B cell (primary cell): Measurements from ENCODE around the gene HDLBP. TPM values are rescaled to one million over a fixed set of nuclear protein-coding genes. Genes with fewer than 3 reads are reported as not detected.

Experiments used
- ATAC-seq: fragments of 200-7000 bp; cut with Tn5 transposase; one replicate; pipeline ENCODE4 v1.10.0; 2021; ENCODE audit warnings: low read depth, mild to moderate bottlenecking, moderate number of reproducible peaks, moderate library complexity
- CTCF ChIA-PET: fragments of 350-600 bp; sonication (Branson Sonifier 250); formaldehyde crosslinking; loops from one replicate; lab custom pipeline; 2021; ENCODE audit warnings: antibody characterized with exemption, inconsistent platforms; lab: Charles Lee
- POLR2A ChIA-PET: fragments of 350-600 bp; sonication (Branson Sonifier 250); formaldehyde crosslinking; loops from one replicate; lab custom pipeline; 2021; ENCODE audit warnings: antibody characterized with exemption; lab: Charles Lee
- DNase-seq: peaks from one replicate; pipeline ENCODE4 v3.0.0; 2013
- H2AFZ ChIP-seq: 2 replicates; pipeline ENCODE4 v1.6.1; 2012; ENCODE audit warnings: mild to moderate bottlenecking, low read depth, low read length; ENCODE audit not compliant: insufficient read depth, poor library complexity, severe bottlenecking
- H3K27ac ChIP-seq, 2 donors: 1 replicate in 1 of 2; 2 replicates in 1 of 2; pipeline ENCODE4 v1.5.1; 2012 to 2013; ENCODE audit warnings: low read length in 2 of 2, mild to moderate bottlenecking in 2 of 2, moderate library complexity in 1 of 2
- H3K27me3 ChIP-seq, 4 experiments: fragments of 200-600 bp in 1 of 4; sonication (generic) in 1 of 4; replicated peaks in 1 of 4; 1 replicate in 2 of 4; 2 replicates in 2 of 4; pipeline versions ENCODE4 v1.6.1 to v1.7.0; 2013 to 2016; ENCODE audit warnings: low read length in 3 of 4, mild to moderate bottlenecking in 2 of 4, mixed read lengths in 1 of 4, moderate library complexity in 1 of 4; ENCODE audit not compliant: insufficient read depth in 4 of 4, control insufficient read depth in 3 of 4; ENCODE audit errors: control extremely low read depth in 1 of 4
- H3K36me3 ChIP-seq, 2 experiments: replicated peaks in 1 of 2; 1 replicate in 1 of 2; 2 replicates in 1 of 2; pipeline versions ENCODE4 v1.6.1 to v1.7.1; 2013; ENCODE audit warnings: low read length in 1 of 2; ENCODE audit not compliant: insufficient read depth in 2 of 2, control insufficient read depth in 1 of 2; ENCODE audit errors: control extremely low read depth in 1 of 2, extremely low read depth in 1 of 2
- H3K4me1 ChIP-seq, 2 donors: fragments of 200-600 bp in 1 of 2; sonication (generic) in 1 of 2; 1 replicate in 1 of 2; 2 replicates in 1 of 2; pipeline versions ENCODE4 v1.5.1 to v1.6.1; 2013 to 2017; ENCODE audit warnings: low read length in 2 of 2; ENCODE audit not compliant: control insufficient read depth in 2 of 2, insufficient read depth in 2 of 2
- H3K4me2 ChIP-seq: replicated peaks from 2 replicates; pipeline ENCODE3; 2012; ENCODE audit warnings: mild to moderate bottlenecking, low read depth, low read length; ENCODE audit not compliant: poor library complexity, severe bottlenecking
- H3K4me3 ChIP-seq, 5 experiments: fragments of 200-600 bp in 1 of 5; sonication (generic) in 1 of 5; 1 replicate in 3 of 5; 2 replicates in 2 of 5; pipeline versions ENCODE4 v1.5.1 to v1.7.0; 2011 to 2016; ENCODE audit warnings: low read length in 4 of 5, mild to moderate bottlenecking in 4 of 5, low read depth in 2 of 5, control low read depth in 1 of 5, moderate library complexity in 1 of 5; ENCODE audit not compliant: insufficient read depth in 1 of 5; ENCODE audit errors: control extremely low read depth in 1 of 5, extremely low read depth in 1 of 5
- H3K79me2 ChIP-seq: fragments of 200-600 bp; sonication (generic); one replicate; pipeline ENCODE4 v1.6.0; 2016; ENCODE audit warnings: low read length; ENCODE audit not compliant: control insufficient read depth, insufficient read depth
- H3K9ac ChIP-seq: fragments of 200-600 bp; sonication (generic); 2 replicates; pipeline ENCODE4 v1.6.1; 2017; ENCODE audit warnings: mild to moderate bottlenecking, low read length, moderate library complexity
- H3K9me3 ChIP-seq, 3 donors: one replicate each; pipeline versions ENCODE4 v1.6.1 to v1.7.1; 2013; ENCODE audit warnings: low read length in 2 of 3; ENCODE audit not compliant: control insufficient read depth in 2 of 3, insufficient read depth in 1 of 3; ENCODE audit errors: control extremely low read depth in 1 of 3
- H4K20me1 ChIP-seq: 2 replicates; pipeline ENCODE4 v1.6.0; 2012; ENCODE audit warnings: mild to moderate bottlenecking, low read length; ENCODE audit not compliant: insufficient read depth, control insufficient read depth, poor library complexity, severe bottlenecking
- H3K27ac Mint-ChIP-seq: one replicate; pipeline ENCODE4 v1.8.0; 2021; ENCODE audit warnings: mixed read lengths
- H3K27me3 Mint-ChIP-seq: one replicate; pipeline ENCODE4 v1.8.0; 2021; ENCODE audit warnings: mixed read lengths
- H3K4me1 Mint-ChIP-seq: one replicate; pipeline ENCODE4 v1.8.0; 2021; ENCODE audit warnings: mixed read lengths
- H3K4me3 Mint-ChIP-seq: one replicate; pipeline ENCODE4 v1.8.0; 2021; ENCODE audit warnings: mixed read lengths
- H3K9me3 Mint-ChIP-seq: one replicate; pipeline ENCODE4 v1.8.0; 2022; ENCODE audit warnings: mixed read lengths; ENCODE audit not compliant: insufficient read depth
- CTCF ChIP-seq: fragments of 200-600 bp; IDR thresholded peaks from one replicate; pipeline ENCODE4 v1.8.0; 2022; ENCODE audit warnings: antibody characterized with exemption, mild to moderate bottlenecking
- EZH2 ChIP-seq: IDR thresholded peaks from 2 replicates; pipeline ENCODE4 v1.6.1; 2012; ENCODE audit warnings: borderline replicate concordance, low read depth, mild to moderate bottlenecking, moderate library complexity, low read length; ENCODE audit not compliant: insufficient read depth, poor library complexity, severe bottlenecking
- WGBS: methylation state at CpG from one replicate; pipeline ENCODE4 v1.1.5; 2013; ENCODE audit warnings: missing lambda C conversion rate; ENCODE audit not compliant: insufficient coverage; 5-methylcytosine and 5-hydroxymethylcytosine counted together
- intact Hi-C: fragments of 100-400 bp; cut with micrococcal nuclease; formaldehyde crosslinking; loops from one replicate; pipeline ENCODE4 v1.10.0; 2022
- polyA plus RNA-seq: library from polyadenylated mRNA; depleted of rRNA; stranded (reverse); fragments of >200 nt; gene quantifications from 2 replicates; pipeline ENCODE4 v1.2.3, GENCODE V29; 2012
- total RNA-seq, 2 donors: library from RNA; stranded (reverse); fragments of 120-200 nt in 1 of 2; gene quantifications; 1 replicate in 1 of 2; 2 replicates in 1 of 2; pipeline versions ENCODE4 v1.2.3 to v1.2.4, GENCODE V29; 2013 to 2022

Gene HDLBP
- total and polyA plus RNA-seq, 2 donors (not counting 1 experiment from before 2014, with no cell fraction given): 55.1 to 127 TPM

GRCh38 chr2:241225545-241225944 lies 89.9 kb downstream of the HDLBP start:
- intact Hi-C loops: no loop called here
- CTCF ChIA-PET: no interaction called here
- no peak for ATAC-seq

More at GRCh38 chr2:241225545-241225944, 89.9 kb downstream of the HDLBP start:
- no peak for TF ChIP-seq CTCF
- TF ChIP-seq EZH2: no peak
- Mint-ChIP-seq H3K27ac (no peak overlapping the region), H3K9me3 (no peaks in the 10 kb centered on the region), H3K27me3 (no peaks in the 10 kb centered on the region), H3K4me1 (no peaks in the 10 kb centered on the region), H3K4me3 (no peak overlapping the region)
- no peaks in the 10 kb centered on the region for H3K4me1 ChIP-seq
- peaks cover 0 to 2% (median 0%) of the 10 kb centered on the region in 4 experiments for H3K27me3 ChIP-seq
- H2AFZ ChIP-seq: no peak overlapping the region
- H3K27ac ChIP-seq: no peak overlapping the region
- no peak overlapping the region for H3K4me2 ChIP-seq
- no peak overlapping the region for H3K9ac ChIP-seq
- H3K4me3 ChIP-seq: no peak overlapping the region
- no peaks in the 10 kb centered on the region for H3K79me2 ChIP-seq
- 96% methylated on average over 16 of the region's 16 CpGs for WGBS
- DNase-seq: no peak
- H4K20me1 ChIP-seq: no peaks in the 10 kb centered on the region
- POLR2A ChIA-PET: no interaction called here
- peaks cover 2 to 24% of the 10 kb centered on the region in 2 experiments for H3K36me3 ChIP-seq
- no peaks in the 10 kb centered on the region for H3K9me3 ChIP-seq
